A549 (cell line): ENCODE measurements around the gene CPNE1.

Source experiments
- CEBPB ChIP-seq, 2 experiments: fragments of >200 bp in 1 of 2; sonication (Bioruptor Twin) in 1 of 2; formaldehyde crosslinking in 1 of 2; IDR thresholded peaks; 2 replicates each; pipeline ENCODE4 v1.6.1; 2012 to 2016
- CHD2 ChIP-seq: fragments of 150-350 bp; IDR thresholded peaks from 2 replicates; pipeline ENCODE4 v1.6.1; 2014; ENCODE audit warnings: low read length; ENCODE audit not compliant: partially characterized antibody
- CTCF ChIP-seq: fragments of >200 bp; sonication (Bioruptor Twin); formaldehyde crosslinking; IDR thresholded peaks from 3 replicates; pipeline ENCODE4 v1.5.1; 2016
- E2F6 ChIP-seq: IDR thresholded peaks from 2 replicates; pipeline ENCODE4 v1.6.1; 2012; ENCODE audit warnings: low read depth, borderline replicate concordance
- EP300 ChIP-seq, 2 experiments: fragments of >200 bp; sonication (Bioruptor Twin); formaldehyde crosslinking; IDR thresholded peaks; 2 replicates in 1 of 2; 3 replicates in 1 of 2; pipeline ENCODE4 v1.6.1; 2016 to 2017
- HMGXB4 ChIP-seq: fragments of 250-450 bp; sonication (Bioruptor Pico); IDR thresholded peaks from 2 replicates; pipeline ENCODE4 v1.5.0; 2021; ENCODE audit warnings: mild to moderate bottlenecking, moderate library complexity, borderline replicate concordance
- MAX ChIP-seq: IDR thresholded peaks from 2 replicates; pipeline ENCODE4 v1.6.1; 2012
- USF2 ChIP-seq: fragments of 450-650 bp; IDR thresholded peaks from 2 replicates; pipeline ENCODE4 v1.6.1; 2014; ENCODE audit warnings: antibody characterized with exemption
- ZNF302 ChIP-seq: fragments of 250-450 bp; sonication (Bioruptor Pico); IDR thresholded peaks from 2 replicates; pipeline ENCODE4 v1.9.0; 2021; ENCODE audit warnings: inconsistent platforms, mild to moderate bottlenecking, moderate library complexity

- TF ChIP-seq ZNF302 (CRISPR knock-in tag) (no peak), CTCF (no peak), EP300 (IDR thresholded peaks at IDR 0.05) (no peak), CEBPB (IDR thresholded peaks at IDR 0.05) (no peak), HMGXB4 (CRISPR knock-in tag) (no peak), MAX (no peak), E2F6 (no peak), CHD2 (no peak), USF2 (no peak)
Observed at GRCh38 chr20:35626386-35627001, 38.2 kb downstream of the CPNE1 start.
